ENCODE measurements around the gene FBXO34. TPM values are rescaled to one million over a fixed set of nuclear protein-coding genes. Genes with fewer than 3 reads are reported as not detected.

Gene FBXO34
- total RNA-seq, 2 experiments from 2014 or later: 28.3 to 29.7 TPM

- no peak overlapping the region for H3K27ac ChIP-seq (ENCODE audit: low read depth in 1 of 2, low read length in 2 of 2)
- ChIA-PET POLR2A (no interaction called here), CTCF (interaction anchor here (1.5 kb wide), 1 partner anchor 9 kb away, joined by 6 read pairs; no protein-coding TSS in a partner anchor)
- H3K27me3 ChIP-seq (ENCODE audit: control insufficient read depth in 1 of 2, insufficient read depth in 2 of 2, low read length in 2 of 2): no peaks in the 10 kb centered on the region
- no peak overlapping the region for H3K4me3 Mint-ChIP-seq
- DNase-seq: no peak
- H3K4me1 ChIP-seq (ENCODE audit: insufficient read depth, low read length): no peaks in the 10 kb centered on the region
- no peak overlapping the region for H3K27ac Mint-ChIP-seq
- no peak for ATAC-seq (ENCODE audit: poor library complexity)
- H3K36me3 Mint-ChIP-seq (ENCODE audit: low read depth): no peaks in the 10 kb centered on the region
- no peaks in the 10 kb centered on the region for H3K9me3 ChIP-seq (ENCODE audit: control insufficient read depth in 1 of 2, insufficient read depth in 1 of 2, low read length in 2 of 2)
- no peaks in the 10 kb centered on the region for H3K36me3 ChIP-seq (ENCODE audit: insufficient read depth, low read length)
- no peak overlapping the region for H3K4me3 ChIP-seq (ENCODE audit: low read length)
- H3K9me3 Mint-ChIP-seq: no peaks in the 10 kb centered on the region
- intact Hi-C loops (cut with DNase I, micrococcal nuclease): no loop called here
- TF ChIP-seq, protein P1, sequence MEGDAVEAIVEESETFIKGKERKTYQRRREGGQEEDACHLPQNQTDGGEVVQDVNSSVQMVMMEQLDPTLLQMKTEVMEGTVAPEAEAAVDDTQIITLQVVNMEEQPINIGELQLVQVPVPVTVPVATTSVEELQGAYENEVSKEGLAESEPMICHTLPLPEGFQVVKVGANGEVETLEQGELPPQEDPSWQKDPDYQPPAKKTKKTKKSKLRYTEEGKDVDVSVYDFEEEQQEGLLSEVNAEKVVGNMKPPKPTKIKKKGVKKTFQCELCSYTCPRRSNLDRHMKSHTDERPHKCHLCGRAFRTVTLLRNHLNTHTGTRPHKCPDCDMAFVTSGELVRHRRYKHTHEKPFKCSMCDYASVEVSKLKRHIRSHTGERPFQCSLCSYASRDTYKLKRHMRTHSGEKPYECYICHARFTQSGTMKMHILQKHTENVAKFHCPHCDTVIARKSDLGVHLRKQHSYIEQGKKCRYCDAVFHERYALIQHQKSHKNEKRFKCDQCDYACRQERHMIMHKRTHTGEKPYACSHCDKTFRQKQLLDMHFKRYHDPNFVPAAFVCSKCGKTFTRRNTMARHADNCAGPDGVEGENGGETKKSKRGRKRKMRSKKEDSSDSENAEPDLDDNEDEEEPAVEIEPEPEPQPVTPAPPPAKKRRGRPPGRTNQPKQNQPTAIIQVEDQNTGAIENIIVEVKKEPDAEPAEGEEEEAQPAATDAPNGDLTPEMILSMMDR (IDR thresholded peaks at IDR 0.05): no peak
- peaks cover 12% of the 10 kb centered on the region for H3K27me3 Mint-ChIP-seq
- no peaks in the 10 kb centered on the region for H3K4me1 Mint-ChIP-seq (ENCODE audit: low read depth)
Measured at GRCh38 chr14:55254581-55254980, 16.6 kb upstream of the FBXO34 start.

GRCh38 chr14:55255979-55256378, 15.2 kb upstream of the FBXO34 start:
- no peaks in the 10 kb centered on the region for H3K36me3 Mint-ChIP-seq (ENCODE audit: low read depth)
- Histone ChIP-seq H3K4me1 (ENCODE audit: insufficient read depth, low read length) (no peaks in the 10 kb centered on the region), H3K9me3 (ENCODE audit: control insufficient read depth in 1 of 2, insufficient read depth in 1 of 2, low read length in 2 of 2) (no peaks in the 10 kb centered on the region), H3K4me3 (ENCODE audit: low read length) (no peak overlapping the region), H3K27me3 (ENCODE audit: control insufficient read depth in 1 of 2, insufficient read depth in 2 of 2, low read length in 2 of 2) (no peaks in the 10 kb centered on the region), H3K36me3 (ENCODE audit: insufficient read depth, low read length) (no peaks in the 10 kb centered on the region), H3K27ac (ENCODE audit: low read depth in 1 of 2, low read length in 2 of 2) (no peak overlapping the region)
- TF ChIP-seq, protein P1 (IDR thresholded peaks at IDR 0.05): no peak
- H3K4me3 Mint-ChIP-seq: no peak overlapping the region
- H3K9me3 Mint-ChIP-seq: no peaks in the 10 kb centered on the region
- intact Hi-C loops (cut with DNase I, micrococcal nuclease): no loop called here
- no peak overlapping the region for H3K27ac Mint-ChIP-seq
- ChIA-PET POLR2A (interaction anchor here (0.6 kb wide), 1 partner anchor 48 kb away, joined by 3 read pairs; no protein-coding TSS in a partner anchor), CTCF (interaction anchor here (1.5 kb wide), 1 partner anchor 10 kb away, joined by 6 read pairs; no protein-coding TSS in a partner anchor)
- H3K4me1 Mint-ChIP-seq (ENCODE audit: low read depth): no peaks in the 10 kb centered on the region
- peaks cover 5% of the 10 kb centered on the region for H3K27me3 Mint-ChIP-seq
- no peak for DNase-seq
- ATAC-seq (ENCODE audit: poor library complexity): no peak

DNA sequence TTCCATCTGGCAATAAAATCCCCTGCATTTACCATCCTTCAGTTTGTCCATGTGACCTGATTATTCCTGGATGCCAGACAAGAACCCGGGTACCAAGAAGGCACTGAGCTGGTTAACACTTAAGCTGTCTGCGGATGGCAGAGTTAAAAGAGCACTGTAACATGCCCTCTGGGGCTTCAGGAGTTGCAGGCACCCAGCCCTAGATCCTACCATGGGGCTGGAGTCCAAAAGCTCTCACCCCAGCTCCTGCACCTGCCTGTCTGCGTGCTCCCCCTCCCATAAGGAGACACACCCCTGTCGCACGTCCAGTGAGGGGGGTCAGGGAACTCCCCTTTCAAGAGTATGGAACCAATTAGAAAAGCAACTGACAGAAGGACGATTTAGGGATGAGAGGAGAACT, 14.6 kb upstream of the FBXO34 start:
- H3K4me3 Mint-ChIP-seq: no peak overlapping the region
- no peak overlapping the region for H3K27ac ChIP-seq (ENCODE audit: low read depth in 1 of 2, low read length in 2 of 2)
- H3K9me3 Mint-ChIP-seq: no peaks in the 10 kb centered on the region

More for the DNA sequence above, 14.6 kb upstream of the FBXO34 start:
- Histone ChIP-seq H3K9me3 (ENCODE audit: control insufficient read depth in 1 of 2, insufficient read depth in 1 of 2, low read length in 2 of 2) (no peaks in the 10 kb centered on the region), H3K4me3 (ENCODE audit: low read length) (no peak overlapping the region), H3K36me3 (ENCODE audit: insufficient read depth, low read length) (no peaks in the 10 kb centered on the region), H3K4me1 (ENCODE audit: insufficient read depth, low read length) (no peaks in the 10 kb centered on the region), H3K27me3 (ENCODE audit: control insufficient read depth in 1 of 2, insufficient read depth in 2 of 2, low read length in 2 of 2) (no peaks in the 10 kb centered on the region)
- TF ChIP-seq, protein P1 (IDR thresholded peaks at IDR 0.05): no peak
- ChIA-PET POLR2A (interaction anchor here (0.6 kb wide), 1 partner anchor 48 kb away, joined by 3 read pairs; no protein-coding TSS in a partner anchor), CTCF (interaction anchor here (1.0 kb wide), 1 partner anchor 11 kb away, joined by 4 read pairs; no protein-coding TSS in a partner anchor)
- no peaks in the 10 kb centered on the region for H3K4me1 Mint-ChIP-seq (ENCODE audit: low read depth)
- ATAC-seq (ENCODE audit: poor library complexity) (no peak), DNase-seq (no peak)
- H3K36me3 Mint-ChIP-seq (ENCODE audit: low read depth): no peaks in the 10 kb centered on the region
- H3K27ac Mint-ChIP-seq: no peak overlapping the region
- H3K27me3 Mint-ChIP-seq: no peaks in the 10 kb centered on the region
- intact Hi-C loops (cut with DNase I, micrococcal nuclease): no loop called here

All from CD4-positive, alpha-beta T cell (primary cell).